PC-9 (cell line): ENCODE measurements around the gene TAF9B.

Experiments used
- CTCF ChIP-seq: fragments of 200-600 bp; sonication (generic); conservative IDR thresholded peaks from 2 replicates; pipeline ENCODE4 v1.6.1; 2017; ENCODE audit warnings: mixed run types, antibody characterized with exemption, mild to moderate bottlenecking, moderate library complexity
- EZH2 ChIP-seq: fragments of 200-600 bp; sonication (generic); IDR thresholded peaks from 2 replicates; pipeline ENCODE4 v1.8.0; 2017; ENCODE audit warnings: antibody characterized with exemption, low read depth

- TF ChIP-seq CTCF (no peak), EZH2 (no peak)
Observed at GRCh38 chrX:78125148-78125547, 14.3 kb downstream of the TAF9B start.
